HepG2 (cell line): ENCODE data around the gene ECSCR. TPM values are rescaled to one million over a fixed set of nuclear protein-coding genes. Genes with fewer than 3 reads are reported as not detected.

ENCODE experiments used
- CBFB ChIP-seq: sonication (generic); formaldehyde crosslinking; IDR thresholded peaks from 2 replicates; pipeline ENCODE4 v1.4.0; 2020; ENCODE audit warnings: missing genetic modification reagents
- GPBP1L1 ChIP-seq: sonication (generic); formaldehyde crosslinking; IDR thresholded peaks from 2 replicates; pipeline ENCODE4 v1.5.0; 2020; ENCODE audit warnings: mild to moderate bottlenecking, missing genetic modification reagents
- RFX5 ChIP-seq: IDR thresholded peaks from 2 replicates; pipeline ENCODE4 v1.6.1; 2011; ENCODE audit warnings: low read depth, low read length, improper control_type of control experiment
- STAG1 ChIP-seq: sonication (generic); formaldehyde crosslinking; IDR thresholded peaks from 2 replicates; pipeline ENCODE4 v1.4.0; 2020; ENCODE audit warnings: missing genetic modification reagents
- ZBTB33 ChIP-seq: sonication (generic); formaldehyde crosslinking; IDR thresholded peaks from 2 replicates; pipeline ENCODE4 v1.4.0; 2020; ENCODE audit warnings: missing genetic modification reagents
- ZBTB38 ChIP-seq: sonication (generic); formaldehyde crosslinking; IDR thresholded peaks from 2 replicates; pipeline ENCODE4 v1.5.1; 2020; ENCODE audit warnings: mild to moderate bottlenecking, missing genetic modification reagents
- ZNF101 ChIP-seq: sonication (generic); formaldehyde crosslinking; IDR thresholded peaks from 2 replicates; pipeline ENCODE4 v1.4.0; 2020; ENCODE audit warnings: mild to moderate bottlenecking, low read depth, missing genetic modification reagents, borderline replicate concordance
- polyA plus RNA-seq, 8 experiments: library from polyadenylated mRNA; depleted of rRNA in 3 of 8; stranded (reverse) in 7 of 8; unstranded in 1 of 8; fragments of >200 nt; fragmentation: Illumina TruSeq in 4 of 8; extraction: Trizol in 4 of 8; gene quantifications; 2 replicates each; pipeline versions ENCODE4 v1.2.1 to v1.2.3, GENCODE V29; 2011 to 2016; ENCODE audit warnings: low read depth in 4 of 8, missing spikeins in 1 of 8, mixed read lengths in 1 of 8; ENCODE audit not compliant: insufficient read depth in 1 of 8
- total RNA-seq, 5 experiments: library from RNA; depleted of rRNA; stranded (reverse); fragments of >200 nt; fragmentation: Illumina TruSeq; extraction: Trizol; gene quantifications; 2 replicates each; pipeline ENCODE4 v1.2.3, GENCODE V29; 2016; ENCODE audit warnings: low read depth in 1 of 5
- TF ChIP-seq, protein P1 (sequence below): sonication (generic); formaldehyde crosslinking; IDR thresholded peaks from 2 replicates; pipeline ENCODE4 v1.5.0; 2020; ENCODE audit warnings: mild to moderate bottlenecking, missing genetic modification reagents, moderate library complexity
- TF ChIP-seq, protein P2 (sequence below): IDR thresholded peaks from 2 replicates; pipeline ENCODE4 v1.6.1; 2018; ENCODE audit warnings: missing genetic modification reagents
- TF ChIP-seq, protein P3 (sequence below): IDR thresholded peaks from 2 replicates; pipeline ENCODE4 v1.6.1; 2018; ENCODE audit warnings: missing genetic modification reagents, mild to moderate bottlenecking, missing compliant biosample characterization
- TF ChIP-seq, protein P4 (sequence below): sonication (generic); formaldehyde crosslinking; IDR thresholded peaks from 2 replicates; pipeline ENCODE4 v1.4.0; 2020; ENCODE audit warnings: missing genetic modification reagents

The ECSCR gene
- total and polyA plus RNA-seq, 2 of the 13 experiments (the other 11 are each of a cell fraction or from before 2014, with no cell fraction given), result 0.18 TPM; not detected in 1

GRCh38 chr5:139402561-139403158, 59.9 kb downstream of the ECSCR start (continued):
- TF ChIP-seq, protein P1, sequence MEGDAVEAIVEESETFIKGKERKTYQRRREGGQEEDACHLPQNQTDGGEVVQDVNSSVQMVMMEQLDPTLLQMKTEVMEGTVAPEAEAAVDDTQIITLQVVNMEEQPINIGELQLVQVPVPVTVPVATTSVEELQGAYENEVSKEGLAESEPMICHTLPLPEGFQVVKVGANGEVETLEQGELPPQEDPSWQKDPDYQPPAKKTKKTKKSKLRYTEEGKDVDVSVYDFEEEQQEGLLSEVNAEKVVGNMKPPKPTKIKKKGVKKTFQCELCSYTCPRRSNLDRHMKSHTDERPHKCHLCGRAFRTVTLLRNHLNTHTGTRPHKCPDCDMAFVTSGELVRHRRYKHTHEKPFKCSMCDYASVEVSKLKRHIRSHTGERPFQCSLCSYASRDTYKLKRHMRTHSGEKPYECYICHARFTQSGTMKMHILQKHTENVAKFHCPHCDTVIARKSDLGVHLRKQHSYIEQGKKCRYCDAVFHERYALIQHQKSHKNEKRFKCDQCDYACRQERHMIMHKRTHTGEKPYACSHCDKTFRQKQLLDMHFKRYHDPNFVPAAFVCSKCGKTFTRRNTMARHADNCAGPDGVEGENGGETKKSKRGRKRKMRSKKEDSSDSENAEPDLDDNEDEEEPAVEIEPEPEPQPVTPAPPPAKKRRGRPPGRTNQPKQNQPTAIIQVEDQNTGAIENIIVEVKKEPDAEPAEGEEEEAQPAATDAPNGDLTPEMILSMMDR (CRISPR knock-in tag), result peak; percentile 78
- TF ChIP-seq ZBTB38 (CRISPR knock-in tag), result 0 out of 2 replicates have a peak, but pooled peaks have one; percentile 46
- TF ChIP-seq, protein P2, sequence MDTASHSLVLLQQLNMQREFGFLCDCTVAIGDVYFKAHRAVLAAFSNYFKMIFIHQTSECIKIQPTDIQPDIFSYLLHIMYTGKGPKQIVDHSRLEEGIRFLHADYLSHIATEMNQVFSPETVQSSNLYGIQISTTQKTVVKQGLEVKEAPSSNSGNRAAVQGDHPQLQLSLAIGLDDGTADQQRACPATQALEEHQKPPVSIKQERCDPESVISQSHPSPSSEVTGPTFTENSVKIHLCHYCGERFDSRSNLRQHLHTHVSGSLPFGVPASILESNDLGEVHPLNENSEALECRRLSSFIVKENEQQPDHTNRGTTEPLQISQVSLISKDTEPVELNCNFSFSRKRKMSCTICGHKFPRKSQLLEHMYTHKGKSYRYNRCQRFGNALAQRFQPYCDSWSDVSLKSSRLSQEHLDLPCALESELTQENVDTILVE (CRISPR knock-in tag), result no peak
- TF ChIP-seq GPBP1L1 (CRISPR knock-in tag), result no peak
- peak; percentile 56 for TF ChIP-seq STAG1
- TF ChIP-seq, protein P3, sequence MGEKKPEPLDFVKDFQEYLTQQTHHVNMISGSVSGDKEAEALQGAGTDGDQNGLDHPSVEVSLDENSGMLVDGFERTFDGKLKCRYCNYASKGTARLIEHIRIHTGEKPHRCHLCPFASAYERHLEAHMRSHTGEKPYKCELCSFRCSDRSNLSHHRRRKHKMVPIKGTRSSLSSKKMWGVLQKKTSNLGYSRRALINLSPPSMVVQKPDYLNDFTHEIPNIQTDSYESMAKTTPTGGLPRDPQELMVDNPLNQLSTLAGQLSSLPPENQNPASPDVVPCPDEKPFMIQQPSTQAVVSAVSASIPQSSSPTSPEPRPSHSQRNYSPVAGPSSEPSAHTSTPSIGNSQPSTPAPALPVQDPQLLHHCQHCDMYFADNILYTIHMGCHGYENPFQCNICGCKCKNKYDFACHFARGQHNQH, result no peak
- no peak for TF ChIP-seq ZNF101 (CRISPR knock-in tag)
- no peak for TF ChIP-seq RFX5
- peak; percentile 98 for TF ChIP-seq ZBTB33 (CRISPR knock-in tag)
- TF ChIP-seq CBFB (CRISPR knock-in tag), result 0 out of 2 replicates have a peak, but pooled peaks have one; percentile 36
- TF ChIP-seq, protein P4, sequence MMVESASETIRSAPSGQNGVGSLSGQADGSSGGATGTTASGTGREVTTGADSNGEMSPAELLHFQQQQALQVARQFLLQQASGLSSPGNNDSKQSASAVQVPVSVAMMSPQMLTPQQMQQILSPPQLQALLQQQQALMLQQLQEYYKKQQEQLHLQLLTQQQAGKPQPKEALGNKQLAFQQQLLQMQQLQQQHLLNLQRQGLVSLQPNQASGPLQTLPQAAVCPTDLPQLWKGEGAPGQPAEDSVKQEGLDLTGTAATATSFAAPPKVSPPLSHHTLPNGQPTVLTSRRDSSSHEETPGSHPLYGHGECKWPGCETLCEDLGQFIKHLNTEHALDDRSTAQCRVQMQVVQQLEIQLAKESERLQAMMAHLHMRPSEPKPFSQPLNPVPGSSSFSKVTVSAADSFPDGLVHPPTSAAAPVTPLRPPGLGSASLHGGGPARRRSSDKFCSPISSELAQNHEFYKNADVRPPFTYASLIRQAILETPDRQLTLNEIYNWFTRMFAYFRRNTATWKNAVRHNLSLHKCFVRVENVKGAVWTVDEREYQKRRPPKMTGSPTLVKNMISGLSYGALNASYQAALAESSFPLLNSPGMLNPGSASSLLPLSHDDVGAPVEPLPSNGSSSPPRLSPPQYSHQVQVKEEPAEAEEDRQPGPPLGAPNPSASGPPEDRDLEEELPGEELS (CRISPR knock-in tag), result no peak
